Activated CD8-positive, alpha-beta memory T cell treated with anti-CD3 and anti-CD28 coated beads for 36 hours (primary cell): Measurements from ENCODE around the gene SP1. TPM values are rescaled to one million over a fixed set of nuclear protein-coding genes. Genes with fewer than 3 reads are reported as not detected.

Experiments used
- CTCF ChIA-PET: fragments of 350-600 bp; sonication (Branson Sonifier 250); formaldehyde crosslinking; loops from one replicate; lab custom pipeline; 2021; ENCODE audit warnings: antibody characterized with exemption; lab: Charles Lee
- POLR2A ChIA-PET: fragments of 350-600 bp; sonication (Branson Sonifier 250); formaldehyde crosslinking; loops from one replicate; lab custom pipeline; 2021; ENCODE audit warnings: antibody characterized with exemption; lab: Charles Lee
- total RNA-seq, 2 experiments: library from RNA; stranded (reverse); gene quantifications; one replicate each; pipeline ENCODE4 v1.2.3, GENCODE V29; 2021

SP1 gene
- total RNA-seq, 2 experiments from 2014 or later: 53.6 to 53.7 TPM

GRCh38 chr12:53453953-53454640 lies 74.1 kb downstream of the SP1 start:
- POLR2A ChIA-PET: interaction anchor here (0.9 to 3.0 kb wide), 3 partner anchors 20 to 47 kb away, joined by 3 to 13 read pairs (median 3); partner anchors contain the start of gene TARBP2
- CTCF ChIA-PET: interaction anchor here (2.4 kb wide), 1 partner anchor 55 kb away, joined by 8 read pairs; no protein-coding TSS in a partner anchor

- CTCF ChIA-PET: interaction anchor here (2.4 kb wide), 1 partner anchor 54 kb away, joined by 8 read pairs; no protein-coding TSS in a partner anchor
- POLR2A ChIA-PET: interaction anchor here (0.6 to 3.0 kb wide), 5 partner anchors 20 to 122 kb away, joined by 3 to 13 read pairs (median 3); partner anchors contain the start of gene TARBP2
These were observed 74.7 kb downstream of the SP1 start for GRCh38 chr12:53454707-53455106.

- ChIA-PET POLR2A (no interaction called here), CTCF (no interaction called here)
These were observed 76.8 kb downstream of the SP1 start for GRCh38 chr12:53456654-53457366.

- POLR2A ChIA-PET: interaction anchor here (1.4 kb wide), 1 partner anchor 23 kb away, joined by 3 read pairs; no protein-coding TSS in a partner anchor
- CTCF ChIA-PET: interaction anchor here (0.6 kb wide), 1 partner anchor 14 kb away, joined by 3 read pairs; no protein-coding TSS in a partner anchor
These were observed 79.1 kb downstream of the SP1 start for GRCh38 chr12:53459097-53459496.

- ChIA-PET CTCF (interaction anchor here (1.1 kb wide), 1 partner anchor 16 kb away, joined by 3 read pairs; no protein-coding TSS in a partner anchor), POLR2A (interaction anchor here (0.7 kb wide), 1 partner anchor 14 kb away, joined by 3 read pairs; no protein-coding TSS in a partner anchor)
These were observed 81.1 kb downstream of the SP1 start for GRCh38 chr12:53461059-53461458.

- ChIA-PET POLR2A (interaction anchor here (0.7 kb wide), 1 partner anchor 13 kb away, joined by 3 read pairs; no protein-coding TSS in a partner anchor), CTCF (interaction anchor here (1.1 kb wide), 1 partner anchor 15 kb away, joined by 3 read pairs; no protein-coding TSS in a partner anchor)
These were observed 81.6 kb downstream of the SP1 start for GRCh38 chr12:53461591-53461990.

- ChIA-PET CTCF (no interaction called here), POLR2A (no interaction called here)
These were observed 83.0 kb downstream of the SP1 start for GRCh38 chr12:53462935-53463334.

GRCh38 chr12:53463802-53464560 lies 84.0 kb downstream of the SP1 start:
- ChIA-PET POLR2A (interaction anchor here (0.7 kb wide), 1 partner anchor 11 kb away, joined by 5 read pairs; no protein-coding TSS in a partner anchor), CTCF (interaction anchor here (1.1 to 1.6 kb wide), 3 partner anchors 44 to 119 kb away, joined by 3 to 6 read pairs (median 3); no protein-coding TSS in a partner anchor)

- POLR2A ChIA-PET: interaction anchor here (0.7 kb wide), 1 partner anchor 11 kb away, joined by 5 read pairs; no protein-coding TSS in a partner anchor
- CTCF ChIA-PET: interaction anchor here (1.1 to 1.7 kb wide), 4 partner anchors 12 to 120 kb away, joined by 3 to 6 read pairs (median 4); no protein-coding TSS in a partner anchor
These were observed 84.9 kb downstream of the SP1 start for GRCh38 chr12:53464685-53465418.

- ChIA-PET POLR2A (no interaction called here), CTCF (interaction anchor here (1.5 to 1.7 kb wide), 2 partner anchors 9 to 11 kb away, joined by 4 to 5 read pairs; no protein-coding TSS in a partner anchor)
These were observed 85.7 kb downstream of the SP1 start for GRCh38 chr12:53465679-53466078.

Other genes with a start within 250 kb of the SP1 start
- gene ZNF740, start 199.5 kb upstream of the SP1 start, total RNA-seq: 10 to 100 TPM; 44.1 to 45.9 TPM
- 10 to 100 TPM; 14.1 to 14.8 TPM for gene CSAD, start 199.3 kb upstream of the SP1 start, total RNA-seq
- gene ITGB7, start 172.9 kb upstream of the SP1 start, total RNA-seq: 100 to 1,000 TPM; 244 to 248 TPM
- 10 to 100 TPM; 42.5 to 42.7 TPM for gene RARG, start 148.0 kb upstream of the SP1 start, total RNA-seq
- gene ESPL1, start 111.9 kb upstream of the SP1 start, total RNA-seq: 10 to 100 TPM; 59.6 to 60.9 TPM
- 100 to 1,000 TPM; 338 to 349 TPM for gene PFDN5, start 84.6 kb upstream of the SP1 start, total RNA-seq
- 10 to 100 TPM; 88.0 to 91.2 TPM for gene MYG1, start 80.5 kb upstream of the SP1 start, total RNA-seq
- 10 to 100 TPM; 77.7 to 78.9 TPM for gene AAAS, start 58.6 kb upstream of the SP1 start, total RNA-seq
- gene SP7, start 43.8 kb upstream of the SP1 start, total RNA-seq: not detected
- gene AMHR2, start 43.7 kb downstream of the SP1 start, total RNA-seq: not detected
- 100 to 1,000 TPM; 237 to 244 TPM for gene PRR13, start 61.6 kb downstream of the SP1 start, total RNA-seq
- gene PCBP2, start 71.9 kb downstream of the SP1 start, total RNA-seq: 1,000 to 10,000 TPM in 1 of 2 experiments, 100 to 1,000 TPM in 1; 995 to 1,012 TPM
- 10 to 100 TPM; 10.5 to 13.8 TPM for gene MAP3K12, start 119.3 kb downstream of the SP1 start, total RNA-seq
- gene TARBP2, start 121.1 kb downstream of the SP1 start, total RNA-seq: 10 to 100 TPM; 51.5 to 53.6 TPM
- not detected for gene NPFF, start 127.3 kb downstream of the SP1 start, total RNA-seq
- gene ATF7, start 246.2 kb downstream of the SP1 start, total RNA-seq: 10 to 100 TPM; 23.3 to 23.6 TPM